NCI-H345 treated with DMSO at 0.1 percent for 48 hours (cell line): ENCODE data around the gene GSDME.
A peak's percentile ranks its signal among the peaks of the same experiment; 100 is the strongest.

Experiments
- DNase-seq: peaks from one replicate; lab custom pipeline; 2025; ENCODE audit not compliant: unreplicated experiment; lab: John Stamatoyannopoulos, UW

The GSDME gene

GRCh38 chr7:24706211-24707170, 50.8 kb downstream of the GSDME start:
- DNase-seq: no peak

DNA sequence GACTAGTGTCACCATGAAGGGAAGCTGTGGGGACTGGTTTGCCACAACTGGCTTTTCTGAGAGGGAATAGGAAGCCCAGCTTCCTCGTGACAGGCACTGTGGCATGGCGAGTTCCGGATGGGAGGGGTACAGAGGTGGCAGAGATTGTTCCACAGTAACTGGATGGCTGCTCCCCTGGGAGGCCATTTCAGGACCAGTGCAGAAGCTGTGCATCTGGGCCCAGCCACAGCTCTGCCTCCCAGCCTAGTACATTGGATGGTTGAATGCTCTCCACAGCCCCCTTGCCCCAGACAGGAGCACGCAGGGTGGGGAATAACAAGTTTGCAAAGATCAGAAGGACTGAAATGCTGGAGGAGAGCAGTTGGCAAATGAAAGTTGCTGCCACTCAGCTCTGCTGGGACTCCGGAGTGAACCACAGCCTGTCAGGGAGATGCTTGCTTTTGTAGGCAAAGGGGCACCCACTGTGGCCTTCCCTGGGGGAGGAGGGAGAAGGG, 51.8 kb downstream of the GSDME start:
- no peak for DNase-seq

DNA sequence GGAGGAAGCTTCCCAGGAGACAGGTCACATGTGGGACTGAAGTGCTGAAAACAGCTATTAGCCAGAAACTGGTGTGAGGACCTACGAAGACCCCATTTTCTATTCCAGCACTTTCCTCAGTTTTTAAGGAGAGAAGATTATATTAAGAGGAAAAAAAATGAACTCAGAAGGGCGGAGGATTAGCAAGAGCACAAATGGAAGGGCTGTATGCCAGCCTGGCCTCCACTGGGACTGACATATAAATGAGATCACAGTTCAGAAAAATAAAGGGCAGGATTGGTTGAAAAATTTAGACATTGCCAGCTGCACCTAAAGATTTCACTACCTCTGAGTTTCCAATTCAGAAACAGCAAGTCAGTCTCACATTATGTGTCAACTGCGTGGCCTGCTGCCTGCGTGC, 53.0 kb downstream of the GSDME start:
- DNase-seq: no peak

DNA sequence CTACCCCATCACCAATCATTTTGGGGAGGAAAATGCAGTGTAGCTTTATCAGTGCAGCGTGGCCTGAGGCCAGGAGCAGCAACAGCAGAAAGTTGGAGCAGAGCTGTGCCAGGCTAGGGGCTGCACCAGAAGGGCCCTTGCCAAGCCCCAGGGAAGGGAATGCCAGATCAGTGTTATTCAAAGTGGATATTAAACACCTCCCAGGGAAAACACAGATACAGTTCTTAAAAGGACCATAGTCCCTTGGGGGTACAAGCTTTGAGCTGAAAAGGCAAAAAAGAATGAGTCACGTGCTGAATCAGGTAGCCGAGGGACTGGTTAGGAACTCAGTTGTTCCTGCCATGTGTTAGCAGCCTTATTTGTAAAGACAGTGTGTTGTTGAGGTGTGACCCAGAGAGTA, 54.0 kb downstream of the GSDME start:
- DNase-seq: no peak

DNA sequence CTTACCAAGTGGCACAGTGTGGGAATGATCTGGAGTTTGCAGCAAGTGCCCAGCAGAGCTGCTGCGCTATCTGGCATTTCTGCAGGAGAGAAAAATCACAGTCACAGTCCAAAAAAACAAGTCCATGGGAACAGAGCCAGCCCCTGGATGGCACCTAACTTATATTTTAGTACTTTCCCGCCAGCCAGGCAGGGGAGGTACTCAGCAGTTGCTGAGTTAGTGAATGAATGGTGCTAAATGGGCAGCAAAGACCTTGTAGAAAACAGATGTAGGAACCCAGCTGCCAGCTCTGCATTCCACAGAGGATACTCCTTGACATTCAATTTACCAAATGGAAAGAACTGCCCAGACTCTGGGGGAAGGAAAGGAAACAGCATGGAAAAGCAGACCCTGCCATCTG, 54.5 kb downstream of the GSDME start:
- DNase-seq: no peak

DNA sequence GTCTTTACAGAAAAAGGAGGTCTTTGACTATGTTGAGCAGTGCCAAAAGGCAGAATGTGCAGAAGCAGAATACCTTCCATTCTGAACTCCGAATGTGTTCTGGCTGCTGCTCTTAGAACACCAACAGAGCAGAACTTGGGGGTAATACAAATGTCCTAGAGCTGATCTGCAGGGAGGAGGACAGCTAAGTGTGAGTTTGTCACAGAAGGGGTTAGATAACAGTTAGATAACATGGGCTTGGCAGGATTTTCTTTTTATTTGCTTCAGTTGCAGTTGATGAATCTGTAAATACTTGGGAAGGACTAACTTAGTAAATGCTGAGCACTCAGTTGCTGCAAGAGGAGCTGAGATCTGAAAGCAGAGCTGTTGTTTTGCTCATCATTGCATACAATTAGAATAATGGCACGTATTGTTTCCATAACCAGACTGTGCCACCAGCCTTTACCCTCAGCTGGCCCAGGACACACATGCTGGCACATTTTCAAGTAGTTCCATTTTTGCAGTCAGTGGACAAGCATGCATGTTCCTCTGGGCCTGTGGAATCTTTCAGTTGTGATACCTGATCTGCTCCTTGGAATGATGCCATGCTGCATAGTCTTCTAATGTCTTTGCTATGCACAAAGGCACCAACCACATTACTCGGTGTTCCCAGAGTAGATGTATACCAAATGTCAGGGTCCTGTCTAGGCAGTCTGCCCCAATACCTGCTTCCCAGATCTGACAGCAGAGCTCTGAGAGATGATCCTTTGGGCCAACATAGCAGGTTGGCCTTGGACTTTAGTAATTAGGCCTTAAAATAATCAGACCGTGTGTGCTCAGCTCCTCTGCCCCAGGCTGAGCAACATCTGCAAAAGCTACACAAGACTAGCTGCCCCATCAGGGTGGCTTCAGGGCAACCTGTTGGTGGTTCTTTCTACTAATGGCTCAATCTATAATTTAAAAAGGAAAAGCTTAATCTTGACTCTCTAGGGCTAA, 55.7 kb downstream of the GSDME start:
- DNase-seq: no peak

DNA sequence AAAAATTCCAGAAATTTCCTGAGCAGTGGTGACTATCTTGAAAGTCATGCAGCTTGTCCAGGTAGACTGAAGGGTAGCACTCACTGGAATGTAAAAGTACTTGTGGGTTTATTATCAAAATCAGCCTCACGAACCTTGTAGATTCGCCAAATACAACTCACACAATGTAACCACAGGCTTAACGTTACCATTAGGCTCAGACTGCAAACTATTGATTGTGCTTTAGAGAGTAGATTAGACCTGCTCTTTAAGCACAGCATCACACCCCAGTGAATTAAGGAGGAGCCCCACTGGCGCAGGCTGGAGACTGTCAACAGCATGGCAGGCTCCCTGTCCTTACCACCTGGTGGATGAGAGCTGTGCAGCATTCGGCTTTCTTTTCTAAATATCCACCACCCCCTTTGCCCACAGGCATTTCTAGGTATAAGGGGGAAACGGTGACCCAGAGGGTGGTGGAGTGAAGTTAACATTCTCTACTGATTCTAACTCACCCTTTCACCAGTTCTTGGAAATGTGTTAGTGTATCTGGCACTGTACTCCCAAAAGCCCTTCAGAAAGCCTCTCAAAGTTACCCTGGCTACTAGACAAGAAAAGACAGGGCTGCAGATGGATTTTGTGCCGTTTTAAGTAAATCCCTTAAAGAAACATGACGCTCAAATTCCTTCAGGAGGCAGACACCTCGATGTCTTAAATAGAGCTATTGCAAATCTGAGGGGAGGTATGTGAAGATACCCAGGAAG, 56.6 kb downstream of the GSDME start:
- DNase-seq: peak; percentile 36

- no peak for DNase-seq
Observed at GRCh38 chr7:24698531-24699266, 58.6 kb downstream of the GSDME start.

- DNase-seq: no peak
Observed at GRCh38 chr7:24697416-24697815, 59.8 kb downstream of the GSDME start.

DNA sequence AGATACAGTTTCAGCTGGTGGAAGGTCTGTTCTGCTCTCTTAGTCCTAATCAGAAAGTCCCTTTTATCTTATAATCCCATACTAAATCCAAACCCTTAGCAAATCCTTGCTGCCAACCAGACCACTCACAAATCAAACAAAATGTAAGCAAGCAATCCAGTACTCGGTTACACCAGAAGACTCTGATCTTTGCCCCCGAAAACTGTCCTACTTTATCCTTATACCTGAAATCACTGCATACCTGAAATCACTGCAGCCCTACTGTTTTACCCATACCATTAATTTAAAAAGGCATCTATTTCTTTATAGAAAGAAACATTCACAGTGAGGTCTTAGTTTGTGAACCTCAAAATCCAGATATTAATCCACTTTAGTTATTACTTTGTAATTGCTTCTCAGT, 64.7 kb downstream of the GSDME start:
- no peak for DNase-seq

- no peak for DNase-seq
Observed at GRCh38 chr7:24690251-24690650, 67.0 kb downstream of the GSDME start.

GRCh38 chr7:24685708-24686107, 71.6 kb downstream of the GSDME start:
- DNase-seq: no peak

DNA sequence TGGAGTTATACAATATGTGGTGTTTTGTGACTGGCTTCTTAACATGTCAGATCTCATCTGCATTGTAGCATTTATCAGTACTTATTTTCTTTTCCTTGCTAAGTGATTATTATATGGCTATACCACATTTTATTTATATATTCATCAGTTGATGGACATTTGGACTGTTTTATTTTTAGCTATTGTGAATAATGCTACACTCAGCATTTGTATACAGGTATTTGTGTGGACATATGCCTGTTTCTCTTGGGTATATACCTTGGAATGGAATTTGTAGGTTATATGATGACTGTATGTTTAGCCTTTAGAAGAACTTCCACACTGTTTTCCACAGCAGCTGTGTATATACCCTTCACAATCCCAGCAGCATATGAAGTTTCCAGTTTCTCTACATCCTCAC, 86.5 kb downstream of the GSDME start:
- DNase-seq: no peak

- DNase-seq: no peak
Observed at GRCh38 chr7:24669971-24670591, 87.2 kb downstream of the GSDME start.

GRCh38 chr7:24668927-24669635, 88.2 kb downstream of the GSDME start:
- DNase-seq: no peak

- DNase-seq: peak; percentile 28
Observed at GRCh38 chr7:24665564-24666294, 91.5 kb downstream of the GSDME start.

DNA sequence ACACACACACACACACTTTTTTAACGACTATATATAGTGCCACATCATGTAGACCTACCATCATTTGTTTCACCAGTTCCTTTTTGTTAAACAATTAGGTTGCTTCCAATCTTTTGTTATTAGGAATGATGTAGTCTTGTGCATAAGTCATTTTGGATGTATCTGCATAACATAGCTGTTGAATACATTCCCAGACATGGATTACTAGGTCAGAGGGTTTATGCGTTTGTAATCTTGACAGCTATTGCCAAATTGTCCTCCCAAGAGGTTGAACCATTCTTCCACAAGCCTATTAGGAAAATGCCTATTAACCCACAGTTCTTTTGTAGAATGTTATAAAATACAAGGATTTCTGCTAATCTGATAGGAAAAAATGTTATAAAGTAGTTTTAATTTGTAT, 96.7 kb downstream of the GSDME start:
- DNase-seq: no peak

- no peak for DNase-seq
Observed at GRCh38 chr7:24659505-24659904, 97.8 kb downstream of the GSDME start.
